GM18498 (cell line): ENCODE results near the gene NPL.
A peak's percentile ranks its signal among the peaks of the same experiment; 100 is the strongest.

Experiments
- ATAC-seq: cut with Tn5 transposase; IDR thresholded peaks from one replicate; pipeline ENCODE4 v1.9.1; 2021; ENCODE audit warnings: mild to moderate bottlenecking, moderate library complexity; ENCODE audit not compliant: unreplicated experiment

The NPL gene

GRCh38 chr1:182789138-182790076 lies at the start of gene NPL:
TSS of gene NPL (plus strand) at chr1:182789773. CDS start at chr1:182794372, 4,599 bp downstream.
- ATAC-seq: peak; percentile 97

- ATAC-seq: no peak
Measured at GRCh38 chr1:182740120-182740519, 49.5 kb upstream of the NPL start.

- ATAC-seq: no peak
Measured at GRCh38 chr1:182742780-182743179, 46.8 kb upstream of the NPL start.

GRCh38 chr1:182752077-182752988 lies 37.2 kb upstream of the NPL start:
- ATAC-seq: no peak

GRCh38 chr1:182754087-182754486 lies 35.5 kb upstream of the NPL start:
- ATAC-seq: no peak

GRCh38 chr1:182754543-182755314 lies 34.8 kb upstream of the NPL start:
- ATAC-seq: no peak

GRCh38 chr1:182755632-182756031 lies 33.9 kb upstream of the NPL start:
- ATAC-seq: no peak

- no peak for ATAC-seq
Measured at GRCh38 chr1:182756423-182756822, 33.1 kb upstream of the NPL start.

- no peak for ATAC-seq
Measured at GRCh38 chr1:182761396-182762395, 27.9 kb upstream of the NPL start.

GRCh38 chr1:182762536-182762935 lies 27.0 kb upstream of the NPL start:
- ATAC-seq: no peak

GRCh38 chr1:182764029-182764727 lies 25.4 kb upstream of the NPL start:
- no peak for ATAC-seq

GRCh38 chr1:182765391-182765790 lies 24.2 kb upstream of the NPL start:
- no peak for ATAC-seq

GRCh38 chr1:182766050-182766449 lies 23.5 kb upstream of the NPL start:
- no peak for ATAC-seq

GRCh38 chr1:182766881-182767645 lies 22.5 kb upstream of the NPL start:
- ATAC-seq: no peak

GRCh38 chr1:182768963-182769362 lies 20.6 kb upstream of the NPL start:
- ATAC-seq: no peak

- no peak for ATAC-seq
Measured at GRCh38 chr1:182770232-182770631, 19.3 kb upstream of the NPL start.

- no peak for ATAC-seq
Measured at GRCh38 chr1:182771187-182771984, 18.2 kb upstream of the NPL start.
